A549 treated with AZD9567 at 1 μM for 4 hours (cell line): ENCODE results near the gene FBXO3. TPM values are rescaled to one million over a fixed set of nuclear protein-coding genes. Genes with fewer than 3 reads are reported as not detected.

Experiments
- total RNA-seq: library from RNA; stranded (reverse); fragments of 200-300 nt; extraction: Qiagen RNA extraction; gene quantifications from 5 replicates; pipeline ENCODE4 v1.2.3, GENCODE V29; 2022; ENCODE audit not compliant: insufficient read depth

Gene FBXO3
- total RNA-seq, result 22.3 to 37.3 TPM (median 25.9 TPM) in 5 replicates

DNA sequence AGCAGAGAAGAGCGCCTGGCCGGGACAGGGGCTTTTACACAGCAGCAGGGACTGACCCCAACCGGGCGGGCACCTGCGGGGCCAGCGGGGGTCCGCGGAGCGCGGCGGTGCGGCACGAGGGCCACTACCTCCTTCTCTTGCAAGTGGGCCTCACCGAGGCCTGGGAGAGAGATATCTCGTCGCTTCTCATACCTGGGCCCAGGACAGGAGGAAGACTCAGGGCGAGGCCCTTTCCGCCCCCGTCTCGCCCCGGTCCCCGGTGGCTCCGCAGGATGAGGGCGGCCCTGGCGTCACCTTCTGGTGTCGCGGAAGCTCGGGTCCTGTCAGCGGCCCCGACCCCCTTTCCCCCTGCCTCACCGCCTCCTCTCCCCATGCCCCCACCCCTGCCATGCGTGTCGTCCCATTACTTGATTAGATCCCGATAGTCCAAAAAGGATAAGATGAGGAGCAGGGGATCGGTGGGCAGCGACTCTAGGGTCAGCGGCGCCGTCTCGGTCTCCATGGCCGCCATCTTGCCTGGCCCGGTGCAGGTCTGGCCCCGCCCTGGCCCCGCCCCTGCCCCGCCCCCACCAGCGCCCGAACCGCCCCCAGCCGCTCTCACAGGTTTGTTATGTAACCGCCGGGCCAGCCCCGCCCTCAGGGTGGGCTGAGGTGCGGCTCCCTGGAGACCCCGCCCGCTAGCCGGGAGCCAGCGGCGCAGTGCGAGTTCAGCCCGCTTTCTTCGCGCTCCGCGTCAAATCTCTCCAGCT, at the start of gene FBXO3:
FBXO3 (minus strand) TSS at position 534 of the 749 bp plus-strand sequence; CDS start at position 511, 23 bp downstream.

GRCh38 chr11:33736148-33736812, 38.0 kb downstream of the FBXO3 start, which contains the start of gene CD59:
CD59 (minus strand) TSS chr11:33736423; CDS start chr11:33722445, 13,978 bp downstream.

GRCh38 chr11:33700502-33701271, 73.6 kb downstream of the FBXO3 start, which contains the start of gene C11orf91:
C11orf91 (minus strand) TSS chr11:33700826; CDS start chr11:33700740, 86 bp downstream.

Other genes starting within 250 kb of the FBXO3 start
- gene C11orf91, start 73.7 kb downstream of the FBXO3 start, total RNA-seq, result 1.5 to 2.2 TPM (median 1.7 TPM) in 4 of 5 replicates, not detected in the other
- 783 to 1,078 TPM (median 972 TPM) in 5 replicates for gene CD59, start 38.1 kb downstream of the FBXO3 start, total RNA-seq
- gene LMO2, start 117.6 kb upstream of the FBXO3 start, total RNA-seq, result 0.48 to 1.2 TPM (median 0.84 TPM) in 4 of 5 replicates, not detected in the other